Measurements from ENCODE around the gene ADCY1. TPM values are rescaled to one million over a fixed set of nuclear protein-coding genes. Genes with fewer than 3 reads are reported as not detected.
"Not testable (repeated sequence)": the region's sequence is repeated elsewhere in the genome, so short reads cannot be mapped to it uniquely, and the experiment has no call there.

Gene ADCY1
- 9.9 TPM for total RNA-seq

GRCh38 chr7:45573661-45574415, at the start of gene ADCY1:
Gene ADCY1 (plus strand): TSS chr7:45574368. CDS start chr7:45574544, 176 bp downstream.
- H3K36me3 ChIP-seq (ENCODE audit: control insufficient read depth in 3 of 3, insufficient read depth in 3 of 3, low read length in 3 of 3) = no peaks in the 10 kb centered on the region
- peaks cover 0 to 10% (median 7%) of the 10 kb centered on the region in 3 donors for H3K27me3 ChIP-seq (ENCODE audit: control insufficient read depth in 3 of 3, insufficient read depth in 3 of 3, low read length in 3 of 3)
- no peak within 1 kb of the TSS for H3K27ac ChIP-seq (ENCODE audit: low read depth, low read length)
- H3K9ac ChIP-seq (ENCODE audit: low read depth in 1 of 3, low read length in 3 of 3) = peak within 1 kb of the TSS; percentile 68 to 82 (median 73)
- no peaks in the 10 kb centered on the region for H3K9me3 ChIP-seq (ENCODE audit: control insufficient read depth in 3 of 3, low read length in 3 of 3)
- H3K4me1 ChIP-seq (ENCODE audit: control insufficient read depth in 3 of 3, insufficient read depth in 3 of 3, low read length in 3 of 3) = peaks cover 10 to 15% (median 15%) of the 10 kb centered on the region in 3 donors
- H3K4me3 ChIP-seq (ENCODE audit: low read length in 3 of 3) = peak within 1 kb of the TSS; percentile 69 to 83 (median 81)

DNA sequence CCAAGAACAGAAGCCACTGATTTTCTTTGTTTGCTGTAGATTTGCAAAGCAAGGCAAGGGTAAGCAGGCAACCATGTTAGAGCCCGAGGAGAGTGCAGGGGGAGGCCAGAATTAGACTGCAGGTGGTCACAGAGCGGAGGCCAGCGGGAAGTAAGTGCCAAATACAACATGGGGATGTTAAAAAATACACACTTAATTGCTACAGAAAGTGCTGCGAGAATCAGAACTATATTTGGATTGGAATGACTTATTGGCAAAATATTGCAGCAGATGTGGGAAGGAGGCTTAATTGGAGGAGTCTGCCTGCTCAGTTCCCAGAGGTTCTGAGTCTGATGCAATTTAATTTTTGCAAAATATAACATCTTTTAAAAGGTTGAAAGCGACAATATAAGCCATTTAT, 49.7 kb upstream of the ADCY1 start:
- Histone ChIP-seq H3K4me3 (ENCODE audit: low read length in 3 of 3) (no peak overlapping the region), H3K36me3 (ENCODE audit: control insufficient read depth in 3 of 3, insufficient read depth in 3 of 3, low read length in 3 of 3) (no peaks in the 10 kb centered on the region), H3K27me3 (ENCODE audit: control insufficient read depth in 3 of 3, insufficient read depth in 3 of 3, low read length in 3 of 3) (no peaks in the 10 kb centered on the region), H3K27ac (ENCODE audit: low read depth, low read length) (no peak overlapping the region), H3K9ac (ENCODE audit: low read depth in 1 of 3, low read length in 3 of 3) (no peak overlapping the region), H3K9me3 (ENCODE audit: control insufficient read depth in 3 of 3, low read length in 3 of 3) (peaks cover 0 to 1% (median 0%) of the 10 kb centered on the region in 3 donors), H3K4me1 (ENCODE audit: control insufficient read depth in 3 of 3, insufficient read depth in 3 of 3, low read length in 3 of 3) (peaks cover 0 to 3% (median 3%) of the 10 kb centered on the region in 3 donors)

GRCh38 chr7:45525057-45525456, 49.1 kb upstream of the ADCY1 start:
- no peaks in the 10 kb centered on the region for H3K27me3 ChIP-seq (ENCODE audit: control insufficient read depth in 3 of 3, insufficient read depth in 3 of 3, low read length in 3 of 3)
- H3K27ac ChIP-seq (ENCODE audit: low read depth, low read length) = no peak overlapping the region
- no peaks in the 10 kb centered on the region for H3K36me3 ChIP-seq (ENCODE audit: control insufficient read depth in 3 of 3, insufficient read depth in 3 of 3, low read length in 3 of 3)
- no peak overlapping the region for H3K4me3 ChIP-seq (ENCODE audit: low read length in 3 of 3)
- H3K4me1 ChIP-seq (ENCODE audit: control insufficient read depth in 3 of 3, insufficient read depth in 3 of 3, low read length in 3 of 3) = peaks cover 0 to 3% (median 3%) of the 10 kb centered on the region in 3 donors
- H3K9me3 ChIP-seq (ENCODE audit: control insufficient read depth in 3 of 3, low read length in 3 of 3) = no peaks in the 10 kb centered on the region
- no peak overlapping the region for H3K9ac ChIP-seq (ENCODE audit: low read depth in 1 of 3, low read length in 3 of 3)

DNA sequence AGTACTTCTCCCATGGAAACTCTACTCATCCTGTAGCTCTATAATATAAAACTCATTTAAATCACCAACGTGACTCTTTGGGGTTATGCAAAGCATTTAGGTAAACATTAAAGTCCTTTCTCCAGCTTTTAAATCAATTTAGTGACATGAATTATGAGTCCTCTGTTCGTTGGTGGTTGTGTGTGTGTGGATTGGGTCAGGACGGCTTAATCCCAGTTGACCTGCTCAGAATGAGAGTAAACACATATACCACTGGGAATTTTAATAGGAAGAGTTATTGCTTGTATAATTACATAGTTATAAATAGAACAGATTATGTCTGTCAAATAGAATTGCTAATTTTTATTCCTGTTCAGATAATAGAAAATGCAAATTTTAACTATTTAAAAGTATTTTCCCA, 30.7 kb upstream of the ADCY1 start:
- H3K27me3 ChIP-seq (ENCODE audit: control insufficient read depth in 3 of 3, insufficient read depth in 3 of 3, low read length in 3 of 3) = peaks cover 0 to 2% (median 0%) of the 10 kb centered on the region in 3 donors
- no peak overlapping the region for H3K9ac ChIP-seq (ENCODE audit: low read depth in 1 of 3, low read length in 3 of 3)
- H3K4me3 ChIP-seq (ENCODE audit: low read length in 3 of 3) = no peak overlapping the region
- H3K4me1 ChIP-seq (ENCODE audit: control insufficient read depth in 3 of 3, insufficient read depth in 3 of 3, low read length in 3 of 3) = no peaks in the 10 kb centered on the region
- H3K27ac ChIP-seq (ENCODE audit: low read depth, low read length) = no peak overlapping the region
- H3K36me3 ChIP-seq (ENCODE audit: control insufficient read depth in 3 of 3, insufficient read depth in 3 of 3, low read length in 3 of 3) = no peaks in the 10 kb centered on the region
- peaks cover 0 to 2% (median 0%) of the 10 kb centered on the region in 3 donors for H3K9me3 ChIP-seq (ENCODE audit: control insufficient read depth in 3 of 3, low read length in 3 of 3)

DNA sequence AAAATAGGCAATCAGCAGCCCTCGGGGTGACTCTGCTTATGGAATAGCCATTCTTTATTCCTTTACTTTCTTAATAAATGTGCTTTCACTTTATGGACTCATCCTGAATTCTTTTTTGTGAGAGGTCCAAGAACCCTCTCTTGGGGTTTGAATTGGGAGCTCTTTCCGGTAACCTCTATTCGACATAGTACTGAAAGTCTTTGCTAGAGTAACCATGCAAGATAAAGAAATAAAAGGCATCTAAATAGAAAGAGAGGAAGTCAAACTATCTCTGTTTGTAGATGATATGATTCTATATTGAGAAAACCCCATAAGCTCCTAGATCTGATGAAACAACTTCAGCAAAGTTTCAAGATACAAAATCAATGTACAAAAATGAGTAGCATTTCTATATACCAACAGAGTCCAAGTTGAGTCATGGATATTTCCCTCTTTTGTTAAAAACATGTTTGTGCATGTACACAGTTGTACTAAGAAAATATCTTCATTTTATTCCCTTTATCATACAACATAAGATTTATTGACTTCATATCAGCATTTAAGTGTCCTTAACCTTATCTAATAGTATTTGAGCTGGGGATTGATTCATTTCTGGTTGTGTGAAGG, 29.0 kb upstream of the ADCY1 start:
- H3K27me3 ChIP-seq (ENCODE audit: control insufficient read depth in 3 of 3, insufficient read depth in 3 of 3, low read length in 3 of 3); H3K27ac ChIP-seq (ENCODE audit: low read depth, low read length); H3K36me3 ChIP-seq (ENCODE audit: control insufficient read depth in 3 of 3, insufficient read depth in 3 of 3, low read length in 3 of 3); H3K9ac ChIP-seq (ENCODE audit: low read depth in 1 of 3, low read length in 3 of 3); H3K9me3 ChIP-seq (ENCODE audit: control insufficient read depth in 3 of 3, low read length in 3 of 3); H3K4me1 ChIP-seq (ENCODE audit: control insufficient read depth in 3 of 3, insufficient read depth in 3 of 3, low read length in 3 of 3); H3K4me3 ChIP-seq (ENCODE audit: low read length in 3 of 3): not testable (repeated sequence)

DNA sequence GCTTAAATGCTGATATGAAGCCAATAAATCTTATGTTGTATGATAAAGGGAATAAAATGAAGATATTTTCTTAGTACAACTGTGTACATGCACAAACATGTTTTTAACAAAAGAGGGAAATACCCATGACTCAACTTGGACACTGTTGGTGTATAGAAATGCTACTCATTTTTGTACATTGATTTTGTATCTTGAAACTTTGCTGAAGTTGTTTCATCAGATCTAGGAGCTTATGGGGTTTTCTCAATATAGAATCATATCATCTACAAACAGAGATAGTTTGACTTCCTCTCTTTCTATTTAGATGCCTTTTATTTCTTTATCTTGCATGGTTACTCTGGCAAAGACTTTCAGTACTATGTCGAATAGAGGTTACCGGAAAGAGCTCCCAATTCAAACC, 25.3 kb upstream of the ADCY1 start:
- not testable (repeated sequence) for H3K36me3 ChIP-seq (ENCODE audit: control insufficient read depth in 3 of 3, insufficient read depth in 3 of 3, low read length in 3 of 3); H3K27me3 ChIP-seq (ENCODE audit: control insufficient read depth in 3 of 3, insufficient read depth in 3 of 3, low read length in 3 of 3); H3K9ac ChIP-seq (ENCODE audit: low read depth in 1 of 3, low read length in 3 of 3); H3K27ac ChIP-seq (ENCODE audit: low read depth, low read length); H3K4me3 ChIP-seq (ENCODE audit: low read length in 3 of 3); H3K4me1 ChIP-seq (ENCODE audit: control insufficient read depth in 3 of 3, insufficient read depth in 3 of 3, low read length in 3 of 3); H3K9me3 ChIP-seq (ENCODE audit: control insufficient read depth in 3 of 3, low read length in 3 of 3)

GRCh38 chr7:45563401-45563800, 10.8 kb upstream of the ADCY1 start:
- Histone ChIP-seq H3K4me3 (ENCODE audit: low read length in 3 of 3) (peak overlapping the region in 1 of 3 donors; percentile 28), H3K27me3 (ENCODE audit: control insufficient read depth in 3 of 3, insufficient read depth in 3 of 3, low read length in 3 of 3) (no peaks in the 10 kb centered on the region), H3K4me1 (ENCODE audit: control insufficient read depth in 3 of 3, insufficient read depth in 3 of 3, low read length in 3 of 3) (peaks cover 23 to 31% (median 24%) of the 10 kb centered on the region in 3 donors), H3K9me3 (ENCODE audit: control insufficient read depth in 3 of 3, low read length in 3 of 3) (peaks cover 0 to 7% (median 3%) of the 10 kb centered on the region in 3 donors), H3K9ac (ENCODE audit: low read depth in 1 of 3, low read length in 3 of 3) (no peak overlapping the region), H3K36me3 (ENCODE audit: control insufficient read depth in 3 of 3, insufficient read depth in 3 of 3, low read length in 3 of 3) (no peaks in the 10 kb centered on the region), H3K27ac (ENCODE audit: low read depth, low read length) (peak overlapping the region; percentile 89)

DNA sequence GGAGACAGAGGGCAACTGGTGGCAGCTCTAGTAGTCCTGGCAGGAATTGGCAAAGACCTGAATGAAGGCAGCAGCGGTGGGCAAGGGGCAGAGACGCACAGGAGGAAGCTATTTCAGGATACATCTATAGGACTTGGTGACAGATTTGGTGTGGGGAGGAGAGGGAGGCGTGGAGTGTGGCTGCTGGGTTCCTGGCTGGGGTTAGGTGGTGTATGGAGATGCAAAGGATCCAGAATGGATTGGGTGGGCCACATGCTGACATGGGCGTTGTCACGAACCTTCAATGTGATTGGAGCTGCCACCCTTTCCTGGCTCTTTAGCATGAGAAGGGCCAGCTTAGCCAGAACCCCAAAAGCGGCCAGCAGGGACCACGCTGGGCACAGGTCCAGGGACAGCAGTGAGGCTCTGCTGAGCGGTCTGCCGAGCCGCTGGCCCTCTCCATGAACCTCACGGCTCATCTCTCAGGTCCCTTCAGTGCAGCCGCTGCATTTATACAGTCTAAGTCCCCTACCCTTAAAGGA, 10.2 kb upstream of the ADCY1 start:
- H3K4me3 ChIP-seq (ENCODE audit: low read length in 3 of 3) = peak overlapping the region; percentile 28 to 74 (median 51)
- no peaks in the 10 kb centered on the region for H3K36me3 ChIP-seq (ENCODE audit: control insufficient read depth in 3 of 3, insufficient read depth in 3 of 3, low read length in 3 of 3)
- peak overlapping the region; percentile 66 to 90 (median 82) for H3K9ac ChIP-seq (ENCODE audit: low read depth in 1 of 3, low read length in 3 of 3)
- peaks cover 0 to 6% (median 3%) of the 10 kb centered on the region in 3 donors for H3K9me3 ChIP-seq (ENCODE audit: control insufficient read depth in 3 of 3, low read length in 3 of 3)
- H3K4me1 ChIP-seq (ENCODE audit: control insufficient read depth in 3 of 3, insufficient read depth in 3 of 3, low read length in 3 of 3) = peaks cover 23 to 31% (median 24%) of the 10 kb centered on the region in 3 donors
- no peaks in the 10 kb centered on the region for H3K27me3 ChIP-seq (ENCODE audit: control insufficient read depth in 3 of 3, insufficient read depth in 3 of 3, low read length in 3 of 3)
- H3K27ac ChIP-seq (ENCODE audit: low read depth, low read length) = peak overlapping the region; percentile 89

GRCh38 chr7:45564485-45564884, 9.7 kb upstream of the ADCY1 start:
- peak overlapping the region; percentile 89 for H3K27ac ChIP-seq (ENCODE audit: low read depth, low read length)
- no peaks in the 10 kb centered on the region for H3K27me3 ChIP-seq (ENCODE audit: control insufficient read depth in 3 of 3, insufficient read depth in 3 of 3, low read length in 3 of 3)
- H3K4me3 ChIP-seq (ENCODE audit: low read length in 3 of 3) = peak overlapping the region; percentile 51 to 74 (median 55)

More at GRCh38 chr7:45564485-45564884, 9.7 kb upstream of the ADCY1 start:
- peaks cover 0 to 4% (median 3%) of the 10 kb centered on the region in 3 donors for H3K9me3 ChIP-seq (ENCODE audit: control insufficient read depth in 3 of 3, low read length in 3 of 3)
- peak overlapping the region; percentile 66 to 90 (median 82) for H3K9ac ChIP-seq (ENCODE audit: low read depth in 1 of 3, low read length in 3 of 3)
- peaks cover 23 to 31% (median 24%) of the 10 kb centered on the region in 3 donors for H3K4me1 ChIP-seq (ENCODE audit: control insufficient read depth in 3 of 3, insufficient read depth in 3 of 3, low read length in 3 of 3)
- H3K36me3 ChIP-seq (ENCODE audit: control insufficient read depth in 3 of 3, insufficient read depth in 3 of 3, low read length in 3 of 3) = no peaks in the 10 kb centered on the region
